Measurements from ENCODE around the gene VPS45. TPM values are rescaled to one million over a fixed set of nuclear protein-coding genes. Genes with fewer than 3 reads are reported as not detected.

VPS45 gene
- total RNA-seq, 4 donors from 2014 or later = 32.6 to 41.2 (median 37.1) TPM

GRCh38 chr1:150159550-150159949, 92.0 kb downstream of the VPS45 start:
- Histone ChIP-seq H3K27ac (peak overlapping the region in 3 of 4 donors; percentile 64 to 99 (median 93)), H3K36me3 (peaks cover under 1 to 57% (median 2%) of the 10 kb centered on the region in 3 donors), H3K4me1 (peaks cover 0 to 40% (median 27%) of the 10 kb centered on the region in 4 donors), H3K9me3 (no peaks in the 10 kb centered on the region), H3K27me3 (no peaks in the 10 kb centered on the region), H3K4me3 (no peak overlapping the region)
- 58 to 71% methylated on average over 4 to 8 of the region's 8 CpGs for WGBS, 2 donors
- TF ChIP-seq, protein P1, sequence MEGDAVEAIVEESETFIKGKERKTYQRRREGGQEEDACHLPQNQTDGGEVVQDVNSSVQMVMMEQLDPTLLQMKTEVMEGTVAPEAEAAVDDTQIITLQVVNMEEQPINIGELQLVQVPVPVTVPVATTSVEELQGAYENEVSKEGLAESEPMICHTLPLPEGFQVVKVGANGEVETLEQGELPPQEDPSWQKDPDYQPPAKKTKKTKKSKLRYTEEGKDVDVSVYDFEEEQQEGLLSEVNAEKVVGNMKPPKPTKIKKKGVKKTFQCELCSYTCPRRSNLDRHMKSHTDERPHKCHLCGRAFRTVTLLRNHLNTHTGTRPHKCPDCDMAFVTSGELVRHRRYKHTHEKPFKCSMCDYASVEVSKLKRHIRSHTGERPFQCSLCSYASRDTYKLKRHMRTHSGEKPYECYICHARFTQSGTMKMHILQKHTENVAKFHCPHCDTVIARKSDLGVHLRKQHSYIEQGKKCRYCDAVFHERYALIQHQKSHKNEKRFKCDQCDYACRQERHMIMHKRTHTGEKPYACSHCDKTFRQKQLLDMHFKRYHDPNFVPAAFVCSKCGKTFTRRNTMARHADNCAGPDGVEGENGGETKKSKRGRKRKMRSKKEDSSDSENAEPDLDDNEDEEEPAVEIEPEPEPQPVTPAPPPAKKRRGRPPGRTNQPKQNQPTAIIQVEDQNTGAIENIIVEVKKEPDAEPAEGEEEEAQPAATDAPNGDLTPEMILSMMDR (IDR thresholded peaks at IDR 0.05) = no peak
- TF ChIP-seq POLR2A (IDR thresholded peaks at IDR 0.05) (no peak), EP300 (IDR thresholded peaks at IDR 0.05) (no peak)
- no peak for DNase-seq (ENCODE audit: low spot score in 2 of 2)

DNA sequence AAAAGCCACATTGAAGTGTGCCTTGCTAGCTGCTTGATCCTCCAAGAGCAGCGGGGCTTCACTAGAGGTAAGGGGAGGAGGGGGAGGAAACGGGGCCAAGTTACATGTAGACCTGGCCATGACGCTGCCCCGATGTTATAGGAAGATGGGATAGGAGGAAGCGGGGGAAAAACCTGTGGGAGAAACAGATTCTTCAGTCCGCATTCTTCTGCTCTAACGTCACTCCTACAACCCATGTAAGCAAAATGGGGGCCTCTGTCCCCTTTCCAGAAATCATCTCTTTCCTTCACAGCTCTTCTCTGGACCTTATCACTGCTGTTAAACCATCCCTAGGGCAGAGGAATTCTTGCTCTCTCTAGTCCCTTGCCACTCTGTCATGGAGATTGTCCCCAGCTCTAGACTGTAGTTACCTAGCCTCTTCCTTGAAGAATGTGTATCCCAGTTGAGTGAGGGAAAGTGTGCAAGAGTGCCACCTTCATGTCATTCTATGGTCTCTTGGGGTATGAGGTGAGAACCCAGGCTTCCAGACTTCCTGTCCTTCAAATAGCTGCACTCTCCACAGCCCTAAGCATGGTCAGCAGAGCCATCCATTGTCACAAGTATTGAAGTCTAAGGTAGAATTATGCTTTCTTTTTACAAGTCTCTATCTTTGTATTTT, 93.5 kb downstream of the VPS45 start:
- Histone ChIP-seq H3K4me3 (no peak overlapping the region), H3K36me3 (peaks cover 0 to 42% (median 2%) of the 10 kb centered on the region in 3 donors), H3K9me3 (no peaks in the 10 kb centered on the region), H3K27ac (peak overlapping the region; percentile 92 to 99 (median 96)), H3K27me3 (no peaks in the 10 kb centered on the region), H3K4me1 (peaks cover 0 to 51% (median 31%) of the 10 kb centered on the region in 4 donors)
- TF ChIP-seq EP300 (IDR thresholded peaks at IDR 0.05) (no peak), POLR2A (IDR thresholded peaks at IDR 0.05) (no peak)
- TF ChIP-seq, protein P1 (IDR thresholded peaks at IDR 0.05) = no peak
- no peak for DNase-seq (ENCODE audit: low spot score in 2 of 2)
- 50 to 59% methylated on average over 7 of the region's 7 CpGs for WGBS, 2 donors

DNA sequence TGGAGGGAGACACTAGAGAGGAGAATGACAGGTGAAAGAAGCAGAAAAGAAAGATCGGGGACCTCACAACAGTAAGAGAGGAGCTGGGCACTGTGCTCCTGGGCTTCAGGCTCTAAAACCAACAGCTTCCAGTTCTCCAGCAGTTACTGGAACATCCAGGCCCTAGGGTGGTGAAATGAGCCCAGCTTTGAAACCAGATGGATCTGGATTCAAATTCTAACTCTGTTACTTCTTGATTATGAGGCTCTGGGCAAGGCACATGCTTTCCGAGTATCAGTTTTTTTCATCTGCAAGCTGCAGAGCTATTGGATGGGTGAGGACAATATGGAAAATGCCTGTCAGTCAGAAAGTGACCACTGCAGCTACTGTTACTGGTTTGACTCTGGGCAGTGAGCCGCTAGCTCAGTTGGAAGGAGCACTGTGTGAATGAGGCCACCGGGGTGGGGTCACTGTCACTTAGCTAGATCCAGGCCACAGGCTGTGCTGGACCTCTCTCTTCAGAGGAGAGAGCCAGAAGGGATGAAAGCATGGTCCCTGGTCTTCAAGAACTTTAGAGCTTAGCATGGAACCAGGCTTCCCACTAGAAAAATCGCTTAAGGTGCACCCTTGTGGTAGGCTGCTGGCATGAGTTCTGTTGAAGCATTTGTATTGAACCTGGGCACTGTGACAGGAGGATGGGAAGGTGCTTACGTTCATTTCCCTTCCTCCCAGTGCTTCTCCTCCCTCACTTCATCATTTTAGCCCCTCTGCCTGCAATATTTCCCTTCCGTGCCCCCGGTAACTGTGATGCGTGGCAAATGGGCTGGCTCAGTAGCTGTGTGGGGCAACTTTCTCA, 94.4 kb downstream of the VPS45 start:
- peak overlapping the region; percentile 25 to 47 (median 38) for H3K4me3 ChIP-seq
- DNase-seq (ENCODE audit: low spot score in 2 of 2) = no peak
- peaks cover 0 to 52% (median 31%) of the 10 kb centered on the region in 4 donors for H3K4me1 ChIP-seq

DNA sequence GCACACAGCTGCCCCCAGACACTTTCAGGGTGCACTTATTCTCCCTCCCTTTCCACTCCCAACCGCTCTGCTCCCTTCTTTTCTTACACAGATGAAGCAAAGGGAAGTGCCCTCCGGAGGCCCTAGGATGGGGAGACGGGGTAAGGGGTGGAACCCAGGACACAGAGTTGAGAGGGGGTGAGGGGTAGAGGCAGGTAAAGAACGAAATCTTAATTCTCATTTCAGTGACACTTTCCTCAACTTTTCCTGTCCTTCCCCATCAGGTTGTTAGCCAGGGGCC, 94.9 kb downstream of the VPS45 start:
- no peak for DNase-seq (ENCODE audit: low spot score in 2 of 2)
- TF ChIP-seq, protein P1 (IDR thresholded peaks at IDR 0.05) = no peak
- TF ChIP-seq EP300 (IDR thresholded peaks at IDR 0.05) (no peak), POLR2A (IDR thresholded peaks at IDR 0.05) (no peak)
- H3K4me1 ChIP-seq = peaks cover 0 to 52% (median 31%) of the 10 kb centered on the region in 4 donors
- no peaks in the 10 kb centered on the region for H3K9me3 ChIP-seq
- peak overlapping the region; percentile 25 to 47 (median 38) for H3K4me3 ChIP-seq
- H3K27ac ChIP-seq = peak overlapping the region; percentile 92 to 99 (median 96)
- H3K36me3 ChIP-seq = peaks cover 0 to 27% (median 2%) of the 10 kb centered on the region in 3 donors
- H3K27me3 ChIP-seq = no peaks in the 10 kb centered on the region
- 25 to 28% methylated on average over 4 of the region's 4 CpGs for WGBS, 2 donors

More for the DNA sequence above, 94.4 kb downstream of the VPS45 start:
- Histone ChIP-seq H3K27ac (peak overlapping the region; percentile 92 to 99 (median 96)), H3K9me3 (no peaks in the 10 kb centered on the region), H3K36me3 (peaks cover 0 to 33% (median 2%) of the 10 kb centered on the region in 3 donors), H3K27me3 (no peaks in the 10 kb centered on the region)
- TF ChIP-seq, protein P1 (IDR thresholded peaks at IDR 0.05) = no peak
- no peak for TF ChIP-seq POLR2A (IDR thresholded peaks at IDR 0.05)
- no peak for TF ChIP-seq EP300 (IDR thresholded peaks at IDR 0.05)
- 56 to 58% methylated on average over 9 of the region's 9 CpGs for WGBS, 2 donors

Data from tibial nerve (tissue), 4 donors.